Measurements from ENCODE around the gene MARCHF4.

DNA sequence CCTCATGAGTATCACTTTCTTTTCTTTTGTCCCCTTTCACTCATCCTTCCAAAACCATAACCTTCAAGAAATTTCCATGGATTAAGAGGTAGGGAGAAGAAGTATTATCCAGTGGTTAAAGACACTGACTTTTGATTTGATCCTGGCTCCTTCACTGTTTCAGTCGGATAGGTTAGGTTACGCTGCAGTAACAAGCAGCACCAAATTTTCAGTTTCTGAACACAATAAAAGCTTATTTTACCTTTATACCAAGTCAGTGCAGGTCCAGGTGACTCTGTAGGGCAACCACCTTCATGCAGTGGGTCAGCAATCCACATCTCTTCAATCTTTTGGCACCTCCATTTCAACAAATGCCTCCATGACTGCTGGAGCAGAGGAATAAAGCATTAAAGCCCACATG is 15.0 kb upstream of the MARCHF4 start:
- TF ChIP-seq EZH2 (IDR thresholded peaks at IDR 0.05; ENCODE audit: borderline replicate concordance, low read length): no peak
- TF ChIP-seq, protein P1, sequence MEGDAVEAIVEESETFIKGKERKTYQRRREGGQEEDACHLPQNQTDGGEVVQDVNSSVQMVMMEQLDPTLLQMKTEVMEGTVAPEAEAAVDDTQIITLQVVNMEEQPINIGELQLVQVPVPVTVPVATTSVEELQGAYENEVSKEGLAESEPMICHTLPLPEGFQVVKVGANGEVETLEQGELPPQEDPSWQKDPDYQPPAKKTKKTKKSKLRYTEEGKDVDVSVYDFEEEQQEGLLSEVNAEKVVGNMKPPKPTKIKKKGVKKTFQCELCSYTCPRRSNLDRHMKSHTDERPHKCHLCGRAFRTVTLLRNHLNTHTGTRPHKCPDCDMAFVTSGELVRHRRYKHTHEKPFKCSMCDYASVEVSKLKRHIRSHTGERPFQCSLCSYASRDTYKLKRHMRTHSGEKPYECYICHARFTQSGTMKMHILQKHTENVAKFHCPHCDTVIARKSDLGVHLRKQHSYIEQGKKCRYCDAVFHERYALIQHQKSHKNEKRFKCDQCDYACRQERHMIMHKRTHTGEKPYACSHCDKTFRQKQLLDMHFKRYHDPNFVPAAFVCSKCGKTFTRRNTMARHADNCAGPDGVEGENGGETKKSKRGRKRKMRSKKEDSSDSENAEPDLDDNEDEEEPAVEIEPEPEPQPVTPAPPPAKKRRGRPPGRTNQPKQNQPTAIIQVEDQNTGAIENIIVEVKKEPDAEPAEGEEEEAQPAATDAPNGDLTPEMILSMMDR (conservative IDR thresholded peaks at IDR 0.05 in 1 of 2, IDR thresholded peaks at IDR 0.05 in 1 of 2; ENCODE audit: extremely low read depth in 1 of 2, insufficient read depth in 1 of 2, low read depth in 1 of 2, low read length in 2 of 2): no peak
